Naive B cell (primary cell): ENCODE measurements around the gene ZSCAN10. TPM values are rescaled to one million over a fixed set of nuclear protein-coding genes. Genes with fewer than 3 reads are reported as not detected.
A peak's percentile ranks its signal among the peaks of the same experiment; 100 is the strongest.

ENCODE experiments used
- ATAC-seq, 2 donors: fragments of 150-1000 bp; cut with Tn5 transposase; 2 replicates each; pipeline ENCODE4 v1.10.0; 2021; ENCODE audit warnings: low read depth in 2 of 2, mild to moderate bottlenecking in 2 of 2, moderate library complexity in 2 of 2
- DNase-seq: peaks from one replicate; pipeline ENCODE4 v3.0.0; 2022
- H3K27ac Mint-ChIP-seq, 6 donors: one replicate each; pipeline ENCODE4 v1.8.0; 2020 to 2022; ENCODE audit warnings: mild to moderate bottlenecking in 6 of 6, mixed read lengths in 6 of 6, moderate library complexity in 5 of 6, inconsistent platforms in 2 of 6
- H3K27me3 Mint-ChIP-seq, 3 donors: one replicate each; pipeline ENCODE4 v1.8.0; 2021 to 2022; ENCODE audit warnings: mixed read lengths in 3 of 3, mild to moderate bottlenecking in 1 of 3
- H3K36me3 Mint-ChIP-seq, 2 donors: one replicate each; pipeline ENCODE4 v1.8.0; 2020 to 2022; ENCODE audit warnings: mixed read lengths in 2 of 2, inconsistent platforms in 1 of 2, mild to moderate bottlenecking in 1 of 2
- H3K4me1 Mint-ChIP-seq, 3 donors: one replicate each; pipeline ENCODE4 v1.8.0; 2020 to 2022; ENCODE audit warnings: mixed read lengths in 3 of 3, inconsistent platforms in 1 of 3, mild to moderate bottlenecking in 1 of 3, moderate library complexity in 1 of 3
- H3K4me3 Mint-ChIP-seq, 8 donors: one replicate each; pipeline ENCODE4 v1.8.0; 2020 to 2022; ENCODE audit warnings: mild to moderate bottlenecking in 8 of 8, mixed read lengths in 8 of 8, moderate library complexity in 8 of 8, inconsistent platforms in 2 of 8
- H3K9me3 Mint-ChIP-seq, 7 donors: one replicate each; pipeline ENCODE4 v1.8.0; 2020 to 2022; ENCODE audit warnings: mixed read lengths in 7 of 7, mild to moderate bottlenecking in 5 of 7, inconsistent platforms in 2 of 7, moderate library complexity in 1 of 7
- polyA plus RNA-seq, 6 donors: library from polyadenylated mRNA; unstranded; fragments of 300-500 nt; fragmentation: Illumina TruSeq; gene quantifications; one replicate each; pipeline ENCODE4 v1.2.3, GENCODE V29; 2021; ENCODE audit warnings: low read depth in 6 of 6

The ZSCAN10 gene
- polyA plus RNA-seq, 6 donors from 2014 or later: not detected

DNA sequence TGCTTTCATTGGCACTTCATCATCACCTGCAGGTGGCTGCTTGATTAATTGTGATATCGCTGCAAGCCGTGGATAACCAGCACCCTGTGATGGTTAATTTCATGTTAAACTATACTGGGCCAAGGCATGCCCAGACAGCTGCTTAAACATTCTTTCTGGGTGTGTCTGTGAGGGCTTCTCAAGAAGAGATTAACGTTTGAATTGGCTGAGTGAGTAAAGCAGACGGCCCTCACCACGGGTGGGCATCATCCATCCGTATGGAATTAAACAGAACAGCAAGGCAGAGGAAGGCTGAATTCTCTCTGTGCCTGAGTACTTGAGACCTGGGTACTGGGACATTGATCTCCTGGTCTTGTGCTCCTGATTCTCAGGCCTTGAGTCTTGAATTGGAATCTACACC, 28.7 kb upstream of the ZSCAN10 start:
- Mint-ChIP-seq H3K36me3 (no peaks in the 10 kb centered on the region), H3K27me3 (no peaks in the 10 kb centered on the region), H3K4me3 (peak overlapping the region in 3 of 8 donors; percentile 14 to 97 (median 61)), H3K4me1 (peaks cover 19 to 61% (median 31%) of the 10 kb centered on the region in 3 donors), H3K27ac (no peak overlapping the region), H3K9me3 (no peaks in the 10 kb centered on the region)
- no peak for DNase-seq
- no peak for ATAC-seq

DNA sequence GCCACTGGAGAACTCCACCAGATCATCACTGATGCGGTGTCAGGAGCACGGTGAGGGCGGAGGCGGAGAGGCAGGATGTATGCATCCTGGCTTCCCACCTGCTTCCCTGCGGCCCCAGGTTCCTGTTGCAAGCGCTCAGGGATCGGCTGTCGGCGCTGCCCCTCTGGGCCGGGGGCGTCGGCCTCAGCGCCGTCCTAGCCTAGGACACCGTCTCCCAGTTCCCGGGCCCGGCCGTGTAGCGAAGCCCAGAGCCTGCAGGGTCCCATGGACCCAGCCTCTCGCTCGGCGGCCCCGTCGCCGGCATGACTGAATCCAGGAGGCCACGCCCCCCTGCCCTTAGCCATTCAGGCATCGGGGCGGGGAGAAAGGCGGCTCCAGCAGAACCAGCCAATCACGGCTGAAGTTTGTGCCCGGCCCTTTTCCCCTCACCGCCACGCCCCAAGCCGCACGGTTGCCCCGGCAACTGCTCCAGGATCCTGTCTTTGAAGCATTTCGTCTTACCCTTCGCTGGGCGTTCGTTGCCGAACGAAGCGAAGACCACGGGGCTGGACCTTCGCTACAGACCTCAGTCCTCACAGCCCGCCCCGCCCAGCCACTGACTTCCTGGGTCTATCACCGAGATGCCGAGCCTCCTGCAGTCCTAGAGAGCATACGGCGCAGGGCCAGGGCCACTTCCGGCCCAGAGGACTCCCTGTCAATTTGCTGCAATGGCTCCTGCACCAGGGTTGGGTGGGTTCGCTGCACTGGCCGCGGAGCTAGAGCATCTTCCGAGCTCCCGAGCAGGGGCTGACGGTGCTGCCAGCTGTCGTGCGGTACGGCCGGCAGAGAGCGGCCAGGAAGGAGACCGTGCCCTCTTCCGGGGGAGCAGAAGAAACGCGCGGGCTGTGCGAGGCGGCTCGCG, 25.1 kb upstream of the ZSCAN10 start:
- Mint-ChIP-seq H3K27me3 (no peaks in the 10 kb centered on the region), H3K4me3 (peak overlapping the region; percentile 96 to 98 (median 97)), H3K27ac (peak overlapping the region; percentile 88 to 98 (median 98)), H3K36me3 (no peaks in the 10 kb centered on the region), H3K9me3 (no peaks in the 10 kb centered on the region), H3K4me1 (peaks cover 13 to 46% (median 22%) of the 10 kb centered on the region in 3 donors)
- peak; percentile 94 for DNase-seq
- peak; percentile 88 for ATAC-seq

DNA sequence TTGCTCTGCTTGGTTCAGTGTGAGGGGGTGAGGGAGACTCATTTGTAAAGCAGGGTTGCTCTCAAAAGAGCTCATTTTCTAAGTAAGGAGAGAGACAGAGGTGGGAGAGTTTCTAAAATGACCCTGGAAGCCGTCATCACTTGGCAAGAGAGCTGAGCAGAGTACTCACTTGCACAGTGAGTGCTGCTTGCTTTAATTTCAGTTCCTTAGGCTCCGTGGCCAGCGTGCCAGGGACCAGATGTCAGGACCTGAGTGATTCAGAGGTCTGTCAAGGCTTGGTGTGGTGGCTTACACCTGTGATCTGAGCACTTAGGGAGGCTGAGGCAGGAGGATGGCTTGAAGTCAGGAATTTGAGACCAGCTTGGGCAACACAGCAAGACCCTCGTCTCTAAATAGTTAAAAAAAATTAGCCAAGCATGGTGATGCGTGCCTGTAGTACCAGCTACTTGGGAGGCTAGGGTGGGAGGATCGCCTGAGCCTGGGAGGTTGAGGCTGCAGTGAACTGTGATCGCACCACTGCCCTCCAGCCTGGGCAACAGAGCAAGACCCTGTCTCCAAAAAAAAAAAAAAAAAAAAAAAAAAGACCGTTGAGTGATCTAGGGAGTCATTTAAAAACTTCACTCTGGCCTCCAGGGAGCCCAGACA, 24.0 kb upstream of the ZSCAN10 start:
- ATAC-seq: no peak
- H3K4me1 Mint-ChIP-seq: peaks cover 13 to 37% (median 15%) of the 10 kb centered on the region in 3 donors
- peak overlapping the region in 3 of 6 donors; percentile 49 to 88 (median 76) for H3K27ac Mint-ChIP-seq
- H3K36me3 Mint-ChIP-seq: no peaks in the 10 kb centered on the region
- H3K9me3 Mint-ChIP-seq: no peaks in the 10 kb centered on the region
- H3K4me3 Mint-ChIP-seq: peak overlapping the region; percentile 96 to 98 (median 97)
- no peak for DNase-seq
- no peaks in the 10 kb centered on the region for H3K27me3 Mint-ChIP-seq

DNA sequence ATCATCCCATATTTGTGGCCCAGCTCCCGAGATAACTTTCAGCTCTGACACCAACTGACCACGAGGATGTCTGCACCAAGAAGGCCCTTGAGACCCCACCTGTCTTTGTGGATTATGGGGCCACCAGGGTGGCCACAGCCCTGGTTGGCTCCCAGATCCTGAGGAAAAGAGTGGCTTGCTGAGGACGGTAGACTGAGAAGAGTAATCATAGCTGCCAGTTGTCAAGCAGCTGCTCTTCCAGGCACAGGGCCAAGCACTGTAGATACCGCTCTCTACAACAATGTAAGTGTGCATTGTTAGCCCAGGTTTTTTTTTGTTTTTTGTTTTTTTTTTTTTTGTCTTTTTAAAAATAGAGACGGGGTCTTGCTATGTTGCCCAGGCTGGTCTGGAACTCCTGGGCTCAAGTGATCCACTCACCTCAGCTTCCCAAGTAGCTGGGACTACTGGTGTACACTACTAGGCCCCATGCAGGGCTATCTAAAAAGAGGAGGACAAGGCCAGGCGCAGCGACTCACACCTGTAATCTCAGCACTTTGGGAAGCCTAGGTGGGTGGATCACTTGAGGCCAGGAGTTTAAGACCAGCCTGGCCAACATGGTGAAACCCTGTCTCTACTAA, 22.9 kb upstream of the ZSCAN10 start:
- Mint-ChIP-seq H3K4me3 (peak overlapping the region in 4 of 8 donors; percentile 9 to 98 (median 30)), H3K36me3 (no peaks in the 10 kb centered on the region), H3K27ac (peak overlapping the region in 1 of 6 donors; percentile 26), H3K9me3 (no peaks in the 10 kb centered on the region), H3K4me1 (peaks cover 11 to 27% (median 13%) of the 10 kb centered on the region in 3 donors), H3K27me3 (no peaks in the 10 kb centered on the region)
- DNase-seq: no peak
- ATAC-seq: no peak

DNA sequence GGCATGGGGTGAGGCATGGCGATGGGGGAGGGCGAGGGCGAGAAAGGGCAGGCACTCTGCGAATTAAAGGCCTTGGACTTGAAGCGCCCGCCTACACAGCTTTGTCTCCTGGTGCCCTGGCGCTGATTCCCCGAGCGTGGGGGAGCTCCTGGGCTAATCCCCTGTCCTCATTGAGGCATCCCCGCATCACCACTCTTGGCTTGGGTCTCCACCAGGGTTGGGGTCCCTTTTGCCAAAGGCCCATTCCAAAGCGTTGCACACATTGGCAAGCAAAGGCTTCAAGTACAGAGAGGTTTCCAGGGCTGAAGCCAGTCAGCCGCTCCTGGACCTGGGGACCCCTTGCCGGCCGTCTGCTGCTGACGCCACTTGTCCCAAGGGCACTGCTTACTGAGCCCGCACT, 21.3 kb upstream of the ZSCAN10 start:
- ATAC-seq: no peak
- no peaks in the 10 kb centered on the region for H3K36me3 Mint-ChIP-seq
- H3K27me3 Mint-ChIP-seq: peaks cover 0 to 7% (median 0%) of the 10 kb centered on the region in 3 donors
- H3K27ac Mint-ChIP-seq: no peak overlapping the region
- H3K4me3 Mint-ChIP-seq: peak overlapping the region in 1 of 8 donors; percentile 9
- DNase-seq: no peak
- H3K4me1 Mint-ChIP-seq: peaks cover 8 to 22% (median 11%) of the 10 kb centered on the region in 3 donors
- no peaks in the 10 kb centered on the region for H3K9me3 Mint-ChIP-seq

DNA sequence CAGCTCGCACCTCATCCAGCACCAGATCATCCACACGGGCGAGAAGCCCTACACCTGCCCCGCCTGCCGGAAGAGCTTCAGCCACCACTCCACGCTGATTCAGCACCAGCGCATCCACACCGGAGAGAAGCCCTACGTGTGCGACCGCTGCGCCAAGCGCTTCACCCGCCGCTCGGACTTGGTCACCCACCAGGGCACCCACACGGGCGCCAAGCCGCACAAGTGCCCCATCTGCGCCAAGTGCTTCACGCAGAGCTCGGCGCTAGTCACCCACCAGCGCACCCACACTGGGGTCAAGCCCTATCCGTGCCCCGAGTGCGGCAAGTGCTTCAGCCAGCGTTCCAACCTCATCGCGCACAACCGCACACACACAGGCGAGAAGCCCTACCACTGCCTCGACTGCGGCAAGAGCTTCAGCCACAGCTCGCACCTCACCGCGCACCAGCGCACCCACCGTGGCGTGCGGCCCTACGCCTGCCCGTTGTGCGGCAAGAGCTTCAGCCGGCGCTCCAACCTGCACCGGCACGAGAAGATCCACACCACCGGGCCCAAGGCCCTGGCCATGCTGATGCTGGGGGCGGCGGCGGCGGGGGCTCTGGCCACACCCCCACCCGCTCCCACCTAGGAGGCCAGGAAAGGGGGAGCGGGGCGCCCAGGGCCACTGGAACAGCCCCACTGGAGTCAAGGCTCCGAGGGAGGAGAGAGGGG, 20.8 kb upstream of the ZSCAN10 start:
- Mint-ChIP-seq H3K4me1 (peaks cover 5 to 16% (median 11%) of the 10 kb centered on the region in 3 donors), H3K36me3 (no peaks in the 10 kb centered on the region), H3K27me3 (peaks cover under 1 to 12% (median 2%) of the 10 kb centered on the region in 3 donors), H3K9me3 (no peaks in the 10 kb centered on the region), H3K27ac (no peak overlapping the region), H3K4me3 (no peak overlapping the region)
- DNase-seq (no peak), ATAC-seq (no peak)

DNA sequence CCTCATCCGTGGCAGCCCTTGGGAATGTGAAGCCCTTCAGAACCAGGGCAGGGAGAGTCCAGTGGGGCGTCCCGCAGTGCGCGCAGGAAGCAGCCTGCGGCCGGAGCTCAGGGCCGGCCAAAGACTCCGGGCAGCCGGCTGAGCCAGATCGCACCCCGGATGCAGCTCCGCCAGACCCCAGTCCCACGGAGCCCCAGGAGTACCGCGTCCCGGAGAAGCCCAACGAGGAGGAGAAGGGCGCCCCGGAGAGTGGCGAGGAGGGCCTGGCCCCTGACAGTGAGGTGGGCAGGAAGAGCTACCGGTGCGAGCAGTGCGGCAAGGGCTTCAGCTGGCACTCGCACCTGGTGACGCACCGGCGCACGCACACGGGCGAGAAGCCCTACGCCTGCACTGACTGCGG, 20.2 kb upstream of the ZSCAN10 start:
- Mint-ChIP-seq H3K27ac (no peak overlapping the region), H3K9me3 (no peaks in the 10 kb centered on the region), H3K4me1 (peaks cover 5 to 12% (median 6%) of the 10 kb centered on the region in 3 donors), H3K36me3 (no peaks in the 10 kb centered on the region), H3K27me3 (peaks cover 5 to 18% (median 8%) of the 10 kb centered on the region in 3 donors), H3K4me3 (no peak overlapping the region)
- DNase-seq (no peak), ATAC-seq (no peak)

DNA sequence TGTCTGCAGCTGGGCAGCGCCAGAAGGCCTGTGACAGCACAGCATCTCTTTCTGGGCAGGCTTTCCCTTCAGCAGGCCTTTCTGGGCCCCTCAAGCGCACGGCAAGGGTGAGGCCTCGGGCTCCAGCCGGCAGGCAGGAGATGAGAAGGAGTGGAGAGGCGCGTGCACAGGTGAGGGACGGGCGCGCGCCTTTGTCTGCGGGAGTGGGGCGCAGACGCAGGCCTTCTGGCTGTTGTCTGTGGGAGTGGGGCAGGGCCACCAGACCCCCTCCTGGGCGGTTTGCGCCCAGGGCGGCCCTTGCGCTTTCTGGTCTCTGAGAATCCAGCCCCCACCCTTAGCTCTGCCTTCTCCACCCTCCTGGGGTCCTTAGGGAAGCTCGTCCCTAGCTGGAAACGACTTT, 19.8 kb upstream of the ZSCAN10 start:
- no peak overlapping the region for H3K27ac Mint-ChIP-seq
- no peak for ATAC-seq
- DNase-seq: no peak
- H3K4me3 Mint-ChIP-seq: no peak overlapping the region
- no peaks in the 10 kb centered on the region for H3K9me3 Mint-ChIP-seq
- no peaks in the 10 kb centered on the region for H3K36me3 Mint-ChIP-seq
- peaks cover 5 to 23% (median 9%) of the 10 kb centered on the region in 3 donors for H3K27me3 Mint-ChIP-seq
- peaks cover 5 to 11% (median 6%) of the 10 kb centered on the region in 3 donors for H3K4me1 Mint-ChIP-seq

DNA sequence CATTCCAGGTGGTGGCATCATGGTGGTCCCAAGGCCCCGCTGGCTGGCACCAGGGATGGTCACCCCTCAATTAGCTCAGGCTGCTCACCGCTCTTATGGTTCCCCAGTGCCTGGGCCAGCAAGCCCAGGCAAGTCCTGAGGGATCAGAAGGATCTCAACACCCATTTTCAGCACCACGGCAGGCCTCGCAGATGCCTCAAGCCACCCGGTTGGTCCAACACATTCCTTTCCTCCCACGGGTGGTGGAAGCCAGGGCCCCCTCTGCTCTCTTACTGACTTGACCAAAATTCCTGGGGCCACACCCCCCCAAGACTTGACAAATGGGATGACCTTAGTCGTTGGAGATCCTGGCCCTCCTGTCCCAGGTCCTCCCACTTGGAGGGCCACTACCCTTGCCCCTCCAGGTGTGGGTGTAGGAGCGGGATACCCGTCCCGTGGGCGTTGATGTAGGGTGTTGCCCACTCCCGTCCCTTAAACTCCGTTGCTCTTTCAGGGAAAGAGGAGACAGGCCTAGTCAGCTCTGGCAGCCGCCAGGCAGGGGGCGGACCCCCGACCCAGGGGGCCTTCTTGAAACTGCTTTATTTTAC, 19.2 kb upstream of the ZSCAN10 start:
- no peak overlapping the region for H3K4me3 Mint-ChIP-seq
- no peak overlapping the region for H3K27ac Mint-ChIP-seq
- H3K36me3 Mint-ChIP-seq: no peaks in the 10 kb centered on the region
- H3K4me1 Mint-ChIP-seq: peaks cover 0 to 6% (median under 1%) of the 10 kb centered on the region in 3 donors
- ATAC-seq (no peak), DNase-seq (no peak)
- H3K9me3 Mint-ChIP-seq: no peaks in the 10 kb centered on the region
- peaks cover 5 to 28% (median 14%) of the 10 kb centered on the region in 3 donors for H3K27me3 Mint-ChIP-seq

DNA sequence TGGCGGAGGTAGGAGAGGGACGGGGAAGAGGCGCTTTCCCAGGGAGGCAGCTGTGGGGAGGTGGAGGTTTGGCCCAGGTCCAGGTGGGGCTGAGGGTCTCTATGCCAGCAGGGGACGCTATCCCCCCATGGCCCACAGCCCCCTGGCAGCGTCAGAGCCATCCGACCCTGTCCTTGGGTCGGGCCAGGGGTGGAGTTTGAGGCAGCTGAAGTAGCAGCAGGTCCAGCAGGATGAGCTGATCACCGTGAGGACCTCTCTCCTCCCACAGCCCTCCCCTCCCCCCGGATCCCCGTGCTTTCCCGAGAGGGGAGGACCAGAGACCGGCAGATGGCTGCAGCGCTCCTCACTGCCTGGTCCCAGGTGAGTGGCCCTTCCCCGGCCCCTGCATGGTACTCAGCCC, 16.5 kb upstream of the ZSCAN10 start:
- H3K27me3 Mint-ChIP-seq: peaks cover 5 to 48% (median 30%) of the 10 kb centered on the region in 3 donors
- no peaks in the 10 kb centered on the region for H3K36me3 Mint-ChIP-seq
- H3K27ac Mint-ChIP-seq: no peak overlapping the region
- H3K9me3 Mint-ChIP-seq: no peaks in the 10 kb centered on the region
- no peak overlapping the region for H3K4me3 Mint-ChIP-seq
- H3K4me1 Mint-ChIP-seq: no peaks in the 10 kb centered on the region
- no peak for ATAC-seq
- no peak for DNase-seq

DNA sequence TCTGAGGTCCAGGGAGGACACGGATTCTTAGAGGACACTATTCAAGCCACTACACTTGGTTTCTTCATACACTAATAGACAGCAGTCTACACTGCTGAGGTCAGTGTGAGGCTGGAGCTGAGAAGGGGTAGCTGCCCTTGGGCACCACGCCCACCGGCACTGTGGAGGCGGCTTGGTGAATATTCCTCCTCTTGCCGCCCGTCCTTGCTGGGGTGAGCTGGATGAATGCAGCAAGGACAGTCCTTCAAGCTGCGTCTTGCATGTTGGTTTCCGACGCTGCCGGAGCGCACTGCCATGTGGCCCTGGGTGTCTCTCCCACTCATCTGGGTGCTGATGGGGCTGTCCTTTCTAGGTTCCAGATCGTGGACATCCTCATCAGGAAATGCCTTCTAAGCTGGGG, 15.9 kb upstream of the ZSCAN10 start:
- Mint-ChIP-seq H3K27ac (peak overlapping the region in 1 of 6 donors; percentile 44), H3K27me3 (peaks cover 5 to 52% (median 30%) of the 10 kb centered on the region in 3 donors), H3K4me1 (no peaks in the 10 kb centered on the region), H3K36me3 (no peaks in the 10 kb centered on the region), H3K4me3 (no peak overlapping the region), H3K9me3 (no peaks in the 10 kb centered on the region)
- ATAC-seq: no peak
- DNase-seq: no peak

DNA sequence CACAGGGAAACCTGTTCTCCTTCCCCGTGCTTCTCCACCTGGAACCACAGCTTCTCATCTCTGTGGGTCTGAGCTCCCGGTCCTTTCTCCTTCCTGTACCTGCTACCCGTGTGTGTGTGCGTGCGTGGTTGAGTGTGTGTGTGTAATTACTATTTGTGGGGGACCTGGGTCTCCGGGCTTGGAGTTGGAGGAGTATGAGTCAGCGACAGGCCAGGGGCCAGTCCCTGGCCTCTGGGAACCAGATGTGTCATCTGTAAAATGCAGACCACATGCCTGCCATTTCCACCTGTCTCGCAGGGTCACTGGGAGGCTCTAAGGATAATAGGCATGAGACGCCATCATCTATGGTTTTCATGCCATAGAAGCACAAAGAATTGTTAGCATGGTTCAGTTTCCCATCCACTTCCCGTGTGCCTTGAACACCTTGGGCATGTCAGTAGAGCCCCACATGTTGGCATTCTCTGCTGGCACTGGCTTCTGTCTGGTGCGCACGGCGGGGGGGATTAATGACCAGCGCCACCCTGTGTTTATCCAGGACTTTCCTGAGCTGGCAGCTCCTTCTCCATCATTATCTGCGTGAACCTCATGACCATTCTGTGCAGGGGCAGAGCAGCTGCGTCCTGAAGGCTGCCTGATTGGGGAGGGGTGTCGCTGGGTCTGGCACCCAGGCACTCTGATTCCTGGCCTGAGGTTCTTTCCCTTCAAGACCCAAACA, 14.8 kb upstream of the ZSCAN10 start:
- Mint-ChIP-seq H3K9me3 (no peaks in the 10 kb centered on the region), H3K4me1 (no peaks in the 10 kb centered on the region), H3K27me3 (peaks cover 5 to 52% (median 30%) of the 10 kb centered on the region in 3 donors), H3K4me3 (no peak overlapping the region), H3K27ac (no peak overlapping the region), H3K36me3 (no peaks in the 10 kb centered on the region)
- ATAC-seq (no peak), DNase-seq (no peak)
